ENCODE data around the gene SKAP1.

DNA sequence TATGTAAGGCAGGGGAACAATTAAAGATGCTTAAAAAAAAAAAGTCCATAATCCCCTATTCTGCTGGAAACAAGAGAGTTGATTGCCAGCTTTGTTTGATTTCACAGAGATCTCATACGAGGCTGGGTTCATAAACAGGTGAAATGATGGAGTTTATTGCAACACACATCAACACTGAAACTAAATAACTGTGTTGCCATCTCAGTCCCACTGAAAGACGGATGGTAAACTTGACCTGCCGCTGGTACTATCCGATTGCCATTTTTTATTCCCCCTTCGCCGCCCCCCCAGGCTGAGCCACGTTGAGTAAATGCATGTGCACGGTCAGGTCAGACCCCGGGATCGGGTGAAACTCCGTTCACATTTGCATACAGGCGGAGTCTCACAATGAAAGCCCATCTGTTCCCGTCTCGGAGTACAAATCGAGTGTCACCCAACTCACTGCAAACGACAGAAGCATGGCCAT lies 119.2 kb downstream of the SKAP1 start:
- no peak for TF ChIP-seq POLR2AphosphoS5 (IDR thresholded peaks at IDR 0.05; ENCODE audit: low read depth, low read length)
- no peak for TF ChIP-seq POLR2A (IDR thresholded peaks at IDR 0.05; ENCODE audit: low read depth, low read length)
- TF ChIP-seq TAF1 (IDR thresholded peaks at IDR 0.05; ENCODE audit: low read depth, low read length) = no peak
